ENCODE results near the gene PHF2.

The PHF2 gene

GRCh38 chr9:93565089-93565488, 11.3 kb upstream of the PHF2 start:
- TF ChIP-seq, protein P1, sequence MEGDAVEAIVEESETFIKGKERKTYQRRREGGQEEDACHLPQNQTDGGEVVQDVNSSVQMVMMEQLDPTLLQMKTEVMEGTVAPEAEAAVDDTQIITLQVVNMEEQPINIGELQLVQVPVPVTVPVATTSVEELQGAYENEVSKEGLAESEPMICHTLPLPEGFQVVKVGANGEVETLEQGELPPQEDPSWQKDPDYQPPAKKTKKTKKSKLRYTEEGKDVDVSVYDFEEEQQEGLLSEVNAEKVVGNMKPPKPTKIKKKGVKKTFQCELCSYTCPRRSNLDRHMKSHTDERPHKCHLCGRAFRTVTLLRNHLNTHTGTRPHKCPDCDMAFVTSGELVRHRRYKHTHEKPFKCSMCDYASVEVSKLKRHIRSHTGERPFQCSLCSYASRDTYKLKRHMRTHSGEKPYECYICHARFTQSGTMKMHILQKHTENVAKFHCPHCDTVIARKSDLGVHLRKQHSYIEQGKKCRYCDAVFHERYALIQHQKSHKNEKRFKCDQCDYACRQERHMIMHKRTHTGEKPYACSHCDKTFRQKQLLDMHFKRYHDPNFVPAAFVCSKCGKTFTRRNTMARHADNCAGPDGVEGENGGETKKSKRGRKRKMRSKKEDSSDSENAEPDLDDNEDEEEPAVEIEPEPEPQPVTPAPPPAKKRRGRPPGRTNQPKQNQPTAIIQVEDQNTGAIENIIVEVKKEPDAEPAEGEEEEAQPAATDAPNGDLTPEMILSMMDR (IDR thresholded peaks at IDR 0.05; ENCODE audit: low read depth, low read length), result no peak
- Histone ChIP-seq H3K27me3 (no peaks in the 10 kb centered on the region), H3K9me3 (no peaks in the 10 kb centered on the region), H3K4me1 (no peaks in the 10 kb centered on the region; the same call in 1 of the 2 replicates), H3K36me3 (peaks cover 36% of the 10 kb centered on the region), H3K4me3 (ENCODE audit: low read depth, low read length) (no peak overlapping the region)
- no peak for DNase-seq

- H3K4me3 ChIP-seq (ENCODE audit: low read depth, low read length), result peak overlapping the region; percentile 63
These were observed 9.7 kb upstream of the PHF2 start for GRCh38 chr9:93566408-93567270.

DNA sequence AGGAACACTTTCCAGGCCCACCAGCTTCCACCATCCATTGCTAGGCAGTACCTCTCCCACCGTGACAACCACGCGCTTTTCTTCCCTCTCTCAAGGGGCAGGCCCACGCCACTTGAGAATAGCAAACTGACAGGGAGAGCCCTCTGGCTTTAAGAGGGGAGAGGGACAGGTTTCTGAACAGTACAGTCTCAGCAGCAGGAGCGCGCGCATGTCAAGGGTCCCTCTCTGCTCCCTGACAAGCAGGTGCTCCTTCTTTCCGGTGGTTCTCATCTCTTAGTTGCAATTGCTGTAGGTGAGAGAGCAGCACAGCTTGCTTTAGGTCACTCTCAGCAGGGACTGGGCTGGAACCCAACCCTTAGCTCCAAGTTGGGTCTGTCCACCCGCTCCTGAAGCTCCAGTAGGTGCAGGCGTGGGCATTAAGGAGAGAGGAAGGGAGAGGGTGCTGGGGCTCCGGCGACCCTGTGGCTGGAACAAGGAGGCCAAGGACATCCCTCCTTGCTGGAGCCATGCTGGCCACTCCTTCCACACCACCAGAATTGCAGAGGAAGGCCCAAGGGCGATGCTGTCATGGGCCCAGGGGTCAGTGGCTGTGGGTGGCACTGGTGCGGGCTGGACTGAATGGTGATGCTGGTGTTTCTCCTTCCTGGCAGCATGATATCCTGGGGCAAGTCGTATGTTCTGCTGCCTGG, 9.0 kb upstream of the PHF2 start:
- DNase-seq, result no peak
- Histone ChIP-seq H3K27me3 (no peaks in the 10 kb centered on the region), H3K4me3 (ENCODE audit: low read depth, low read length) (peak overlapping the region; percentile 63), H3K9me3 (no peaks in the 10 kb centered on the region), H3K36me3 (peaks cover 16% of the 10 kb centered on the region), H3K4me1 (no peaks in the 10 kb centered on the region; the same call in 1 of the 2 replicates)
- TF ChIP-seq, protein P1 (IDR thresholded peaks at IDR 0.05; ENCODE audit: low read depth, low read length), result no peak

More at GRCh38 chr9:93566408-93567270, 9.7 kb upstream of the PHF2 start:
- H3K36me3 ChIP-seq, result peaks cover 24% of the 10 kb centered on the region
- H3K4me1 ChIP-seq, result no peaks in the 10 kb centered on the region; the same call in 1 of the 2 replicates
- H3K27me3 ChIP-seq, result no peaks in the 10 kb centered on the region
- peak; percentile 99 for DNase-seq
- TF ChIP-seq, protein P1 (IDR thresholded peaks at IDR 0.05; ENCODE audit: low read depth, low read length), result peak; percentile 85
- no peaks in the 10 kb centered on the region for H3K9me3 ChIP-seq

GRCh38 chr9:93568169-93568568, 8.2 kb upstream of the PHF2 start:
- no peaks in the 10 kb centered on the region; the same call in 1 of the 2 replicates for H3K4me1 ChIP-seq
- no peak overlapping the region for H3K4me3 ChIP-seq (ENCODE audit: low read depth, low read length)
- TF ChIP-seq, protein P1 (IDR thresholded peaks at IDR 0.05; ENCODE audit: low read depth, low read length), result no peak
- H3K9me3 ChIP-seq, result no peaks in the 10 kb centered on the region
- peaks cover 11% of the 10 kb centered on the region for H3K36me3 ChIP-seq
- no peak for DNase-seq
- no peaks in the 10 kb centered on the region for H3K27me3 ChIP-seq

- no peak for DNase-seq
These were observed 6.7 kb upstream of the PHF2 start for GRCh38 chr9:93569621-93570174.

More at GRCh38 chr9:93569621-93570174, 6.7 kb upstream of the PHF2 start:
- Histone ChIP-seq H3K36me3 (no peaks in the 10 kb centered on the region), H3K4me1 (no peaks in the 10 kb centered on the region; the same call in 1 of the 2 replicates), H3K4me3 (ENCODE audit: low read depth, low read length) (no peak overlapping the region), H3K9me3 (no peaks in the 10 kb centered on the region), H3K27me3 (no peaks in the 10 kb centered on the region)
- TF ChIP-seq, protein P1 (IDR thresholded peaks at IDR 0.05; ENCODE audit: low read depth, low read length), result no peak
